Hematopoietic multipotent progenitor cell (in vitro differentiated cells): ENCODE measurements around the gene MXRA7. TPM values are rescaled to one million over a fixed set of nuclear protein-coding genes. Genes with fewer than 3 reads are reported as not detected.
"Not testable (repeated sequence)": the region's sequence is repeated elsewhere in the genome, so short reads cannot be mapped to it uniquely, and the experiment has no call there.

ENCODE experiments used
- DNase-seq, 3 donors: peaks; one replicate each; pipeline ENCODE4 v3.0.0-alpha.2; 2011 to 2015; ENCODE audit warnings: low read depth in 2 of 3, low spot score in 2 of 3
- total RNA-seq: library from RNA; depleted of rRNA; stranded (reverse); fragments of >200 nt; gene quantifications from one replicate; pipeline ENCODE4 v1.2.3, GENCODE V29; 2012

The MXRA7 gene
- total RNA-seq, 1 donor, result 3.2 TPM

- DNase-seq, result no peak
Measured at GRCh38 chr17:76718516-76718915, 7.8 kb upstream of the MXRA7 start.

GRCh38 chr17:76716839-76717215 lies 6.1 kb upstream of the MXRA7 start:
- DNase-seq, result no peak

- peak in 2 of 3 donors; percentile 78 to 84 for DNase-seq
Measured at GRCh38 chr17:76716146-76716838, 5.5 kb upstream of the MXRA7 start.

GRCh38 chr17:76715496-76715830 lies 4.7 kb upstream of the MXRA7 start:
- DNase-seq, result no peak

GRCh38 chr17:76714822-76715495 lies 4.2 kb upstream of the MXRA7 start:
- DNase-seq, result peak in 2 of 3 donors; percentile 61 to 79

- DNase-seq, result no peak
Measured at GRCh38 chr17:76714336-76714735, 3.6 kb upstream of the MXRA7 start.

- no peak for DNase-seq
Measured at GRCh38 chr17:76713765-76714164, 3.0 kb upstream of the MXRA7 start.

- not testable (repeated sequence) for DNase-seq
Measured at GRCh38 chr17:76712321-76712720, 1.6 kb upstream of the MXRA7 start.

GRCh38 chr17:76709951-76710862 lies 558 bp downstream of the MXRA7 start:
- DNase-seq, result not testable (repeated sequence)

- DNase-seq, result no peak
Measured at GRCh38 chr17:76709077-76709950, 1.5 kb downstream of the MXRA7 start.

GRCh38 chr17:76707985-76708807 lies 2.6 kb downstream of the MXRA7 start:
- DNase-seq, result no peak

- DNase-seq, result no peak
Measured at GRCh38 chr17:76706817-76707216, 3.9 kb downstream of the MXRA7 start.

- DNase-seq, result no peak
Measured at GRCh38 chr17:76704805-76705204, 6.0 kb downstream of the MXRA7 start.

GRCh38 chr17:76702941-76703637 lies 7.7 kb downstream of the MXRA7 start:
- no peak for DNase-seq

GRCh38 chr17:76702076-76702475 lies 8.7 kb downstream of the MXRA7 start:
- DNase-seq, result no peak

GRCh38 chr17:76701471-76701967 lies 9.2 kb downstream of the MXRA7 start:
- DNase-seq, result no peak

- DNase-seq, result no peak
Measured at GRCh38 chr17:76700617-76701470, 9.9 kb downstream of the MXRA7 start.

- DNase-seq, result no peak
Measured at GRCh38 chr17:76700270-76700616, 10.5 kb downstream of the MXRA7 start.
